H1 (cell line): ENCODE data around the gene HSPA1A. TPM values are rescaled to one million over a fixed set of nuclear protein-coding genes. Genes with fewer than 3 reads are reported as not detected.

Experiments used
- CTCF ChIA-PET: fragments of 300-600 bp; sonication (Branson Sonifier 250); formaldehyde crosslinking; loops from one replicate; lab custom pipeline; 2021; ENCODE audit not compliant: partially characterized antibody; lab: Charles Lee
- POLR2A ChIA-PET: fragments of 300-600 bp; sonication (Branson Sonifier 250); formaldehyde crosslinking; loops from one replicate; lab custom pipeline; 2021; ENCODE audit warnings: inconsistent platforms; ENCODE audit not compliant: partially characterized antibody; lab: Charles Lee
- DNase-seq, 2 experiments: peaks; one replicate each; pipeline versions ENCODE4 v3.0.0 to v3.0.0-alpha.2; 2010 to 2022; ENCODE audit warnings: low spot score in 2 of 2, low read depth in 1 of 2, mixed read lengths in 1 of 2
- FAIRE-seq: peaks from 2 replicates; lab custom pipeline; 2011; peaks lifted over from hg19 to GRCh38; lab: Jason Lieb, UNC
- H2AFZ ChIP-seq: 2 replicates; pipeline ENCODE4 v1.8.1; 2012; ENCODE audit warnings: low read length, inconsistent platforms
- H2AK5ac ChIP-seq: 2 replicates; pipeline ENCODE4 v1.6.1; 2013; ENCODE audit warnings: low read depth, low read length
- H2BK120ac ChIP-seq: replicated peaks from 2 replicates; pipeline ENCODE3; 2013; ENCODE audit warnings: low read depth, low read length, inconsistent platforms
- H2BK12ac ChIP-seq: 2 replicates; pipeline ENCODE4 v1.6.1; 2013; ENCODE audit warnings: low read depth, low read length
- H2BK15ac ChIP-seq: 2 replicates; pipeline ENCODE4 v1.6.1; 2013; ENCODE audit warnings: low read length
- H2BK20ac ChIP-seq: 2 replicates; pipeline ENCODE4 v1.6.1; 2013; ENCODE audit warnings: low read length
- H2BK5ac ChIP-seq: 2 replicates; pipeline ENCODE4 v1.6.1; 2013; ENCODE audit warnings: low read depth, low read length
- H3K14ac ChIP-seq: 2 replicates; pipeline ENCODE4 v1.6.1; 2013; ENCODE audit warnings: inconsistent platforms; ENCODE audit not compliant: insufficient read length
- H3K18ac ChIP-seq: 2 replicates; pipeline ENCODE4 v1.6.1; 2013; ENCODE audit warnings: low read length; ENCODE audit errors: extremely low read depth
- H3K23ac ChIP-seq: 2 replicates; pipeline ENCODE4 v1.6.1; 2013; ENCODE audit warnings: inconsistent platforms; ENCODE audit not compliant: insufficient read length
- H3K23me2 ChIP-seq: 2 replicates; pipeline ENCODE4 v1.6.1; 2013; ENCODE audit warnings: low read depth, low read length
- H3K27ac ChIP-seq: 2 replicates; pipeline ENCODE4 v1.6.1; 2011; ENCODE audit warnings: low read depth, low read length, inconsistent platforms
- H3K27me3 ChIP-seq, 4 experiments: replicated peaks in 1 of 4; 1 replicate in 1 of 4; 2 replicates in 3 of 4; pipeline versions ENCODE4 v1.6.1 to v1.8.1; 2011 to 2013; ENCODE audit warnings: low read length in 3 of 4, mild to moderate bottlenecking in 3 of 4, inconsistent platforms in 2 of 4, mixed read lengths in 2 of 4, moderate library complexity in 1 of 4; ENCODE audit not compliant: control insufficient read depth in 3 of 4, insufficient read depth in 3 of 4; ENCODE audit errors: extremely low read depth in 1 of 4
- H3K36me3 ChIP-seq, 4 experiments: 2 replicates each; pipeline versions ENCODE4 v1.6.1 to v1.8.1; 2011 to 2013; ENCODE audit warnings: mild to moderate bottlenecking in 4 of 4, low read length in 3 of 4, moderate library complexity in 2 of 4, control low read depth in 1 of 4, inconsistent platforms in 1 of 4; ENCODE audit not compliant: insufficient read depth in 4 of 4, control insufficient read depth in 2 of 4
- H3K4ac ChIP-seq: replicated peaks from 2 replicates; pipeline ENCODE3; 2013; ENCODE audit warnings: low read length, low read depth, mixed read lengths, inconsistent platforms; ENCODE audit not compliant: insufficient read length
- H3K4me1 ChIP-seq, 4 experiments: replicated peaks in 1 of 4; 1 replicate in 1 of 4; 2 replicates in 3 of 4; pipeline versions ENCODE4 v1.6.1 to v1.8.1; 2011 to 2013; ENCODE audit warnings: low read length in 3 of 4, inconsistent platforms in 2 of 4, mixed read lengths in 1 of 4; ENCODE audit not compliant: insufficient read depth in 4 of 4, control insufficient read depth in 3 of 4
- H3K4me2 ChIP-seq, 2 experiments: 2 replicates each; pipeline versions ENCODE4 v1.6.1 to v1.8.1; 2011 to 2013; ENCODE audit warnings: low read depth in 2 of 2, low read length in 2 of 2, control low read depth in 1 of 2, inconsistent platforms in 1 of 2, mild to moderate bottlenecking in 1 of 2; ENCODE audit not compliant: insufficient read depth in 1 of 2
- H3K4me3 ChIP-seq, 4 experiments: fragments of 200-600, 300-600 bp in 1 of 4; sonication (generic), shearing (Covaris generic), sonication (Bioruptor Twin) in 1 of 4; 2 replicates each; pipeline versions ENCODE4 v1.5.1 to v1.8.1; 2011 to 2016; ENCODE audit warnings: low read length in 4 of 4, low read depth in 3 of 4, control low read depth in 2 of 4, inconsistent platforms in 2 of 4, mild to moderate bottlenecking in 2 of 4, mixed read lengths in 1 of 4, moderate library complexity in 1 of 4; ENCODE audit not compliant: insufficient read depth in 2 of 4; ENCODE audit errors: extremely low read depth in 1 of 4
- H3K56ac ChIP-seq: replicated peaks from 2 replicates; pipeline ENCODE3; 2013; ENCODE audit warnings: low read depth, mild to moderate bottlenecking, mixed read lengths, low read length, inconsistent platforms; ENCODE audit not compliant: insufficient read length
- H3K79me1 ChIP-seq: 2 replicates; pipeline ENCODE4 v1.6.1; 2013; ENCODE audit warnings: low read depth, low read length, control low read depth
- H3K79me2 ChIP-seq, 2 experiments: 2 replicates each; pipeline versions ENCODE4 v1.6.1 to v1.8.1; 2012 to 2013; ENCODE audit warnings: low read length in 2 of 2, mild to moderate bottlenecking in 2 of 2, inconsistent platforms in 1 of 2; ENCODE audit not compliant: insufficient read depth in 2 of 2, control insufficient read depth in 1 of 2
- H3K9ac ChIP-seq, 4 experiments: replicated peaks in 1 of 4; 1 replicate in 1 of 4; 2 replicates in 3 of 4; pipeline versions ENCODE4 v1.6.1 to v1.8.1; 2011 to 2013; ENCODE audit warnings: low read depth in 3 of 4, low read length in 3 of 4, control low read depth in 2 of 4, mild to moderate bottlenecking in 2 of 4, moderate library complexity in 2 of 4, inconsistent platforms in 1 of 4; ENCODE audit errors: extremely low read depth in 1 of 4
- H3K9me3 ChIP-seq, 2 experiments: 2 replicates each; pipeline versions ENCODE4 v1.6.1 to v1.8.1; 2012 to 2013; ENCODE audit warnings: mild to moderate bottlenecking in 2 of 2, moderate library complexity in 2 of 2, control low read depth in 1 of 2, inconsistent platforms in 1 of 2, low read depth in 1 of 2, low read length in 1 of 2, mixed read lengths in 1 of 2; ENCODE audit not compliant: insufficient read depth in 2 of 2
- H4K20me1 ChIP-seq, 2 experiments: replicated peaks in 1 of 2; 2 replicates each; pipeline versions ENCODE3 to v1.8.1; 2011 to 2013; ENCODE audit warnings: inconsistent platforms in 2 of 2, low read length in 2 of 2, mild to moderate bottlenecking in 1 of 2; ENCODE audit not compliant: insufficient read depth in 2 of 2, control insufficient read depth in 1 of 2
- H4K5ac ChIP-seq: 2 replicates; pipeline ENCODE4 v1.6.1; 2013; ENCODE audit warnings: low read length, low read depth, mixed read lengths, inconsistent platforms; ENCODE audit not compliant: insufficient read length
- H4K8ac ChIP-seq: 2 replicates; pipeline ENCODE4 v1.8.0; 2013; ENCODE audit warnings: mild to moderate bottlenecking, moderate library complexity, low read length, inconsistent platforms; ENCODE audit not compliant: insufficient read depth; ENCODE audit errors: extremely low read depth
- H4K91ac ChIP-seq: replicated peaks from 2 replicates; pipeline ENCODE3; 2013; ENCODE audit warnings: low read length, mixed read lengths, inconsistent platforms; ENCODE audit not compliant: insufficient read length
- BCL11A ChIP-seq, 2 experiments: IDR thresholded peaks; one replicate each; pipeline ENCODE4 v1.6.1; 2011; ENCODE audit warnings: low read depth in 2 of 2, low read length in 2 of 2, mild to moderate bottlenecking in 2 of 2
- CBX8 ChIP-seq: fragments of 300-800, 300-1000 bp; sonication (generic); IDR thresholded peaks from 2 replicates; pipeline ENCODE4 v1.7.1; 2016; ENCODE audit warnings: low read depth, low read length, borderline replicate concordance
- CEBPB ChIP-seq: IDR thresholded peaks from 2 replicates; pipeline ENCODE4 v1.6.1; 2012; ENCODE audit warnings: low read depth, low read length
- CHD1 ChIP-seq: IDR thresholded peaks from 2 replicates; pipeline ENCODE4 v1.6.1; 2012; ENCODE audit warnings: low read depth, low read length, improper control_type of control experiment
- EGR1 ChIP-seq: IDR thresholded peaks from 2 replicates; pipeline ENCODE4 v1.6.1; 2011; ENCODE audit warnings: low read depth, low read length, borderline replicate concordance
- GABPA ChIP-seq: IDR thresholded peaks from 2 replicates; pipeline ENCODE4 v1.6.1; 2011; ENCODE audit warnings: mild to moderate bottlenecking, low read length, moderate library complexity, borderline replicate concordance; ENCODE audit not compliant: insufficient read depth
- PHF8 ChIP-seq: fragments of 200-600 bp; sonication (generic); conservative IDR thresholded peaks from 2 replicates; pipeline ENCODE4 v1.7.1; 2012; ENCODE audit warnings: low read depth, mild to moderate bottlenecking, inconsistent platforms, low read length, moderate library complexity
- POLR2AphosphoS5 ChIP-seq: IDR thresholded peaks from 2 replicates; pipeline ENCODE4 v1.6.1; 2011; ENCODE audit warnings: low read depth, low read length
- POU5F1 ChIP-seq: IDR thresholded peaks from 2 replicates; pipeline ENCODE4 v1.6.1; 2011; ENCODE audit warnings: low read depth, mild to moderate bottlenecking, low read length, moderate library complexity
- WGBS, 2 experiments: shearing (Covaris generic) in 1 of 2; methylation state at CpG; one replicate each; pipeline versions ENCODE4 v1.1.6 to v1.1.7; 2013 to 2015; ENCODE audit warnings: low lambda C conversion rate in 2 of 2, mixed read lengths in 2 of 2, inconsistent platforms in 1 of 2, low coverage in 1 of 2, missing lambda C conversion rate in 1 of 2; ENCODE audit not compliant: insufficient replicate concordance in 2 of 2, insufficient coverage in 1 of 2, insufficient read length in 1 of 2; ENCODE audit errors: extremely low coverage in 1 of 2, missing lambda C conversion rate in 1 of 2; 5-methylcytosine and 5-hydroxymethylcytosine counted together
- polyA plus RNA-seq, 7 experiments: library from polyadenylated mRNA; depleted of rRNA in 3 of 7; stranded (reverse) in 5 of 7; unstranded in 2 of 7; fragments of >200 nt in 5 of 7; fragments of 200-250 nt in 2 of 7; gene quantifications; 1 replicate in 5 of 7; 2 replicates in 1 of 7; 4 replicates in 1 of 7; pipeline versions ENCODE4 v1.2.1 to v1.2.3, GENCODE V29; 2011 to 2013; ENCODE audit warnings: missing spikeins in 2 of 7, mixed read lengths in 2 of 7
- total RNA-seq: library from RNA; stranded (reverse); fragmentation: NEBNext Ultra II Directional; extraction: Animal tissue kit (Norgen Biotek cat#: 25700); gene quantifications from 2 replicates; pipeline ENCODE4 v1.2.1, GENCODE V29; 2021
- TF ChIP-seq, protein P1 (sequence below): IDR thresholded peaks from 2 replicates; pipeline ENCODE4 v1.6.1; 2012; ENCODE audit warnings: low read length, inconsistent platforms

HSPA1A gene
- total and polyA plus RNA-seq, 2 of the 8 experiments (the other 6 are each of a cell fraction or from before 2014, with no cell fraction given): 40.7 to 54.0 TPM

- no peak for TF ChIP-seq EGR1
- no peak for TF ChIP-seq CEBPB
- no peak for TF ChIP-seq PHF8
- no peak for TF ChIP-seq CHD1
- no peak for TF ChIP-seq CBX8
- no peak for TF ChIP-seq POLR2AphosphoS5
- no peak for TF ChIP-seq GABPA
- no peak for TF ChIP-seq BCL11A (IDR thresholded peaks at IDR 0.05; ENCODE audit: low read depth in 2 of 2, low read length in 2 of 2)
- TF ChIP-seq, protein P1, sequence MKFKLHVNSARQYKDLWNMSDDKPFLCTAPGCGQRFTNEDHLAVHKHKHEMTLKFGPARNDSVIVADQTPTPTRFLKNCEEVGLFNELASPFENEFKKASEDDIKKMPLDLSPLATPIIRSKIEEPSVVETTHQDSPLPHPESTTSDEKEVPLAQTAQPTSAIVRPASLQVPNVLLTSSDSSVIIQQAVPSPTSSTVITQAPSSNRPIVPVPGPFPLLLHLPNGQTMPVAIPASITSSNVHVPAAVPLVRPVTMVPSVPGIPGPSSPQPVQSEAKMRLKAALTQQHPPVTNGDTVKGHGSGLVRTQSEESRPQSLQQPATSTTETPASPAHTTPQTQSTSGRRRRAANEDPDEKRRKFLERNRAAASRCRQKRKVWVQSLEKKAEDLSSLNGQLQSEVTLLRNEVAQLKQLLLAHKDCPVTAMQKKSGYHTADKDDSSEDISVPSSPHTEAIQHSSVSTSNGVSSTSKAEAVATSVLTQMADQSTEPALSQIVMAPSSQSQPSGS: no peak
- no peak for TF ChIP-seq POU5F1
These were observed 9.3 kb upstream of the HSPA1A start for GRCh38 chr6:31805939-31806469.

More at GRCh38 chr6:31805939-31806469, 9.3 kb upstream of the HSPA1A start:
- peak overlapping the region; percentile 42; the same call in 1 of the 2 replicates for H2AK5ac ChIP-seq
- peak overlapping the region; percentile 99 for H2BK5ac ChIP-seq
- no peaks in the 10 kb centered on the region for H3K27me3 ChIP-seq
- peak overlapping the region; percentile 80 to 89 for H3K4me2 ChIP-seq
- H3K18ac ChIP-seq: peak overlapping the region; percentile 85; the same call in 1 of the 2 replicates
- no peaks in the 10 kb centered on the region for H4K20me1 ChIP-seq
- ChIA-PET CTCF (interaction anchor here (0.7 to 3.9 kb wide), 14 partner anchors 8 to 142 kb away, joined by 3 to 21 read pairs (median 4); partner anchors contain the start of genes DDAH2, LY6G6D, MPIG6B and VARS1), POLR2A (interaction anchor here (0.6 to 4.7 kb wide), 28 partner anchors 8 to 176 kb away, joined by 3 to 42 read pairs (median 4); partner anchors contain the start of genes ABHD16A, C6orf47, DDAH2 and GPANK1)
- peaks cover 5 to 18% of the 10 kb centered on the region in 2 experiments; a peak in 2 of 4 replicates for H3K79me2 ChIP-seq
- H4K5ac ChIP-seq: peak overlapping the region; percentile 85
- no peak for FAIRE-seq
- H3K9ac ChIP-seq: peak overlapping the region; percentile 87 to 96 (median 92)
- peaks cover 0 to 23% (median 8%) of the 10 kb centered on the region in 4 experiments; a peak in 3 of 8 replicates for H3K36me3 ChIP-seq
- H3K14ac ChIP-seq: no peak overlapping the region
- H4K8ac ChIP-seq: peak overlapping the region; percentile 77; the same call in 1 of the 2 replicates
- H3K23ac ChIP-seq: no peak overlapping the region
- no peak overlapping the region for H2BK20ac ChIP-seq
- H3K9me3 ChIP-seq: no peaks in the 10 kb centered on the region
- peaks cover 0 to 2% (median 0%) of the 10 kb centered on the region in 4 experiments; a peak in 1 of 7 replicates for H3K4me1 ChIP-seq
- peak overlapping the region; percentile 91 for H3K27ac ChIP-seq
- H3K23me2 ChIP-seq: peaks cover 6% of the 10 kb centered on the region
- DNase-seq: no peak
- peak overlapping the region; percentile 99 for H3K56ac ChIP-seq
- WGBS, 2 experiments: 20% methylated on average over 7 of the region's 7 CpGs; no CpG with 5 or more reads in 1 of the 2 experiments
- no peak overlapping the region for H2BK15ac ChIP-seq
- H2AFZ ChIP-seq: peak overlapping the region; percentile 76; the same call in 1 of the 2 replicates
- peak overlapping the region; percentile 71 for H3K4ac ChIP-seq
- no peak overlapping the region for H2BK120ac ChIP-seq
- H3K79me1 ChIP-seq: no peaks in the 10 kb centered on the region
- peak overlapping the region; percentile 50; the same call in 1 of the 2 replicates for H2BK12ac ChIP-seq
- peak overlapping the region; percentile 78 for H4K91ac ChIP-seq
- peak overlapping the region; percentile 76 to 96 (median 86) for H3K4me3 ChIP-seq
